Renal cortical epithelial cell (primary cell): ENCODE data around the gene ATP4B. TPM values are rescaled to one million over a fixed set of nuclear protein-coding genes. Genes with fewer than 3 reads are reported as not detected.
"Not testable (repeated sequence)": the region's sequence is repeated elsewhere in the genome, so short reads cannot be mapped to it uniquely, and the experiment has no call there.

ENCODE experiments used
- DNase-seq: peaks from one replicate; pipeline ENCODE4 v3.0.0-alpha.2; 2011; ENCODE audit warnings: low read depth
- total RNA-seq: library from RNA; depleted of rRNA; stranded (reverse); fragments of >200 nt; gene quantifications from 2 replicates; pipeline ENCODE4 v1.2.3, GENCODE V29; 2014

ATP4B gene
- total RNA-seq, 1 donor from 2014 or later, result not detected

DNA sequence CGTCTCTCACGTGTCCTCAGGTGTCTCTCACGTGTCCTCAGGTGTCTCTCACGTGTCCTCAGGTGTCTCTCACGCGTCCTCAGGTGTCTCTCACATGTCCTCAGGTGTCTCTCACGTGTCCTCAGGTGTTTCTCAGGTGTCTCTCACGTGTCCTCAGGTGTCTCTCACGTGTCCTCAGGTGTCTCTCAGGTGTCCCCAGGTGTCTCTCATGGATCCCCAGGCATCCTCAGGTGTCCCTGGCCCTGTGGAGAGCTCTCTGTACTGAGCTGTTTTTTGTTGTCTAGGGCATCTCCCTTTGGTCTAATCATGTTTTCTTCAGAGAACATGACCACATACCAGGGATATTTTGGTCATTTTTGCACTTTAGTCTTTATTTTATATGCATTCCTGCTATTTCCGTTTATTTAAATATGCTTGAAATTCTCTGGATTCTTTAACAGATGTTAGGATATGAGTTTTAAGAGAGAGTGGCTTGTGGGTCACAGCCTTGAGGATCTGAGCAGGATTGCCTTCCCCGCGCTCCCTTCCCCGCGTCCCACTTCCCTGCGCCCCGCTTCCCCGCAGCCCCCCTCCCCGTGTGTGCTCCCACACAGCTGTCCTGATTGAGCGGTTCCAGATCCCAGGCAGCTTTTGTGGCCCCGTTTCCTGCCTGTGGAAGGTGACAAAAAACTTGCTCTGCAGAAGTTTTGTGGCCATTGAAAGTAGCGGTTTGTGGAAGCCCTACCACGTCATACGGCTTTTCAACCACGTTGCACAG lies 31.9 kb downstream of the ATP4B start:
- no peak for DNase-seq

DNA sequence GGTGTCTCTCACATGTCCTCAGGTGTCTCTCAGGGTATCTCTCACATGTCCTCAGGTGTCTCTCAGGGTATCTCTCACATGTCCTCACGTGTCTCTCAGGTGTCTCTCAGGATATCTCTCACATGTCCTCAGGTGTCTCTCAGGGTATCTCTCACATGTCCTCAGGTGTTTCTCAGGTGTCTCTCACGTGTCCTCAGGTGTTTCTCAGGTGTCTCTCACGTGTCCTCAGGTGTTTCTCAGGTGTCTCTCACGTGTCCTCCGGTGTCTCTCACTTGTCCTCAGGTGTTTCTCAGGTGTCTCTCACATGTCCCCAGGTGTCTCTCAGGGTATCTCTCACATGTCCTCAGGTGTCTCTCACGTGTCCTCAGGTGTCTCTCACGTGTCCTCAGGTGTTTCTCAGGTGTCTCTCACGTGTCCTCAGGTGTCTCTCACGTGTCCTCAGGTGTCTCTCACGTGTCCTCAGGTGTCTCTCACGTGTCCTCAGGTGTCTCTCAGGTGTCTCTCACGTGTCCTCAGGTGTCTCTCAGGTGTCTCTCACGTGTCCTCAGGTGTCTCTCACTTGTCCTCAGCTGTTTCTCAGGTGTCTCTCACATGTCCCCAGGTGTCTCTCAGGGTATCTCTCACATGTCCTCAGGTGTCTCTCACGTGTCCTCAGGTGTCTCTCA lies 33.2 kb downstream of the ATP4B start:
- not testable (repeated sequence) for DNase-seq

DNA sequence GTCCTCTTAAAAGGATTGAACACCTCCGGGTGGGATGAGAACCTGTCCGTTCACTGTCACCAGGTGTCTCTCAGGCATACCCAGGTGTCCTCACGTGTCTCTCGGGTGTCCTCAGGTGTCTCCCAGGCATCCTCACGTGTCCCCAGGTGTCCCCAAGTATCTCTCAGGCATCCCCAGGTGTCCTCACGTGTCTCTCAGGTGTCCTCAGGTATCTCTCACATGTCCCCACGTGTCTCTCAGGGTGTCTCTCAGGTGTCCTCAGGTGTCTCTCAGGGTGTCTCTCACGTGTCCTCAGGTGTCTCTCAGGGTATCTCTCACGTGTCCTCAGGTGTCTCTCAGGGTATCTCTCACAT lies 33.8 kb downstream of the ATP4B start:
- DNase-seq, result no peak

DNA sequence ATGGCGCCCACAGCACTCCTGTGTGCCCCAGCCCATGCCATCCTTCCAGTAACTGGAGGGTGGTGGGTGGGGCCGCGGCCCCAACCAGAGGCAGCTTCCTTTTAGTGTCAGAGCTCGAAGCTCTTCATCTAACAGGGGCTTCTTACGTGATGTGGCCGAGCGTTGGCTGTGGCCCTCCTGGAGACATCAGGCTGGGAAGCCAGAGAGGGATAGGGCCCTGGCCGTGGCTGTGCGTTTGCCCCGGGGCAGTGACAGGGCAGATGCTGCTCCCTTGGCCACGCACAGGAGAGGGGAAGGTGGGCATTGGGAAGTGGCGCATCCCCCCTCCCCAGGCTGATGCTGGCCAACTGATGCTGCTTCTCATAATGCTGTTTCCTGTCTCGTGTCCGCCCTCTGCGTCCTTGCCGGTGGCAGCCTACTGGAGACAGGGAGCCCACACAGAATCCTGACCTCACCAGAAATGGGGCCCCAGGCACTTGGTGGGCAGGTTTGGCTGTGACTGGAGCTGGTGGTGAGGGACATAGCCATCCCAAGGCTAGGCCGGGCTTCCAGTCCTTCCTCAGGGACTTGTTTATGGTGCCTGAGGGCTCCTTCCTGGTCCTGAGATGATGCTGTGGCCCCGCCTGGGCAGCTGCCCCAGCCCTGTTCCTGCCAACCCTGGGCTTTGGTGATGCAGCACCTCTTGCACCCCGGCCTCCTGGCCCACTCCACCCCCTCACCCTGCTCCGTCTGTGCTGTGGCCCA lies 34.3 kb downstream of the ATP4B start:
- no peak for DNase-seq

DNA sequence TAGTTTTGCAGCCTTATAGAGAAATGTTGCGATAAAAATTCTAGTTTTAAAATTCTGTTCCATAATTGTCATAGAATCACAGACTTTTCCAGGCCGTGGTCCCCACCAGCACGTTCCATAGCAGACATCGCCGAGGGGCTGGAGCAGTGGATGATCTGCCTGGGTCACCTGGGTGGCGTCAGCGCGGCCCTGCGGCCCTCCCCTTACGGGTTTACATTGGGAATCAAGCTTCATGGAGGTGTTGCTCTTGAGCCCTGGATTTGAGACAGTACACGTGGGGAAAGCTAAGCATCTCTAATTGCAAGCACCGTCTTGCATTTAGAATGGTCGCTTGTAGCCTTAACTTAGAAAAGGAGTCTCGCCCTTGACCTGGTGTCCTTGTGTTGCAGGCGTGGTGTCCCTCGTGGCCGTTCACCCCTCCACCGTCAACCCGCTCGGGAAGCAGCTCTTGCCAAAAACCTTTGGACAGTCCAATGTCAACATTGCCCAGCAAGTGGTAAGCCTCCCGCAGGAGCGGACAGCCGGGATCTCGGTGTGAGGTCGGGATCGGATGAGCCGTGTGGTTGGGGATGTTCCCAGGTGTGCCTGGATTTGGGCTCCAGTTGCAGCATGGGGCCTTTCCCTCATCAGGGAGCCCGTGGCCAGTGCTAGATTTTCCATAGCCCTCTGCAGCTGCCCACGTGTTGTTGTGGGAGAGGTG lies 35.1 kb downstream of the ATP4B start:
- no peak for DNase-seq

DNA sequence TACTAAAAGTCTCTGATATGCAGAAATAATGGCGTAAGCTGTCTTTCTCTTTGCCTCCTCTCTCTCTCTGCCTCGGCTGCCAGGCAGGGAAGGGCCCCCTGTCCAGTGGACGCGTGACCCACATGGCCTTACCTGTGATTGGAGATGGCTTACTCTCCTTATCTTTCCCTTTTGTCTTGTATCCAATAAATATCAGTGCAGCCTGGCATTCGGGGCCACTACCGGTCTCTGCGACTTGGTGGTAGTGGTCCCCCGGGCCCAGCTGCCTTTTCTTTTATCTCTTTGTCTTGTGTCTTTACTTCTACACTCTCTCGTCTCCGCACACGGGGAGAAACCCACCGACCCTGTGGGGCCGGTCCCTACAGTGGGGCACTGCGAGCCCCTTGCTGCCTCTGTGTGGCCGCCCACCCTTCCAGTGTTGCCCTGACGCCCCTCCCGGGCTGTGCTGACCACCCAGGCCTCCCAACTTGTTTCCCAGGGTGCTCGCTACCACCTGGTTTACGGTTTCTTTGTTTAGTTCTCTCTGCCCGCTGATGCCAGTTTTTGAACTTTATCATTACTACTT lies 35.9 kb downstream of the ATP4B start:
- not testable (repeated sequence) for DNase-seq

DNA sequence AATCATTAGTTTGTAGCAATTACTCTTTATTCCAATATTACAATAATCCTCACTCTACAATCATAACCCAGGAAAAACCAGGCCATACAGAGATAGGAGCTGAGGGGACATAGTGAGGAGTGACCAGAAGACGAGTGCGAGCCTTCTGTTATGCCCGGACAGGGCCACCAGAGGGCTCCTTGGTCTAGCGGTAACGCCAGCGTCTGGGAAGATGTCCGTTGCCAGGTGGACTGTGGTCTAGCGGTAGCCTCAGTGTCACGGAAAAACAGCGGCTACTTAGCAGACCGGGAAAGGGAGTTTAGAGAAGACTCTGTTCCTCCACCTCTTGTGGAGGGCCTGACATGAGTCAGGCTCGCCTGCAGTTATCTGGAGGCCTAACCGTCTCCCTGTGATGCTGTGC lies 36.5 kb downstream of the ATP4B start:
- DNase-seq, result peak; percentile 21

DNA sequence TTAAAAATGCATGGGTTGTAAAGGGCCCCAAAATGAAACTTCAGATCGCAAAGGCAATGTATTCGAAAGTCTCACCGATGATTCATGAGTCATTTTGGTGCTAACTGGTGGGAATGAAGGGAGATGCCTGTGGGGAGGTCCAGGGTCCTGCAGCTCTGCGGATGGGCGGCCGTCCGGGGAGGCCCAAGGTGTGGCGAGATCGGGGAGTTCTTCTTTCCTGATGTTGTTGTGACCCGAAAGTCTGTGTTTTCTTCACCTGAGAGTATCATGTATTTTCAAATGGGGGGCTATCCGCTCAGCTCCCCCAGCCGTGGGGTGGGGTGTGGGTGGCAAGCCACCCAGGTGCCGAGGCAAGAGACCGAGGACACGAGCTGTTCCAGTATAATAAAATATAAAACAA lies 37.0 kb downstream of the ATP4B start:
- DNase-seq, result no peak

DNA sequence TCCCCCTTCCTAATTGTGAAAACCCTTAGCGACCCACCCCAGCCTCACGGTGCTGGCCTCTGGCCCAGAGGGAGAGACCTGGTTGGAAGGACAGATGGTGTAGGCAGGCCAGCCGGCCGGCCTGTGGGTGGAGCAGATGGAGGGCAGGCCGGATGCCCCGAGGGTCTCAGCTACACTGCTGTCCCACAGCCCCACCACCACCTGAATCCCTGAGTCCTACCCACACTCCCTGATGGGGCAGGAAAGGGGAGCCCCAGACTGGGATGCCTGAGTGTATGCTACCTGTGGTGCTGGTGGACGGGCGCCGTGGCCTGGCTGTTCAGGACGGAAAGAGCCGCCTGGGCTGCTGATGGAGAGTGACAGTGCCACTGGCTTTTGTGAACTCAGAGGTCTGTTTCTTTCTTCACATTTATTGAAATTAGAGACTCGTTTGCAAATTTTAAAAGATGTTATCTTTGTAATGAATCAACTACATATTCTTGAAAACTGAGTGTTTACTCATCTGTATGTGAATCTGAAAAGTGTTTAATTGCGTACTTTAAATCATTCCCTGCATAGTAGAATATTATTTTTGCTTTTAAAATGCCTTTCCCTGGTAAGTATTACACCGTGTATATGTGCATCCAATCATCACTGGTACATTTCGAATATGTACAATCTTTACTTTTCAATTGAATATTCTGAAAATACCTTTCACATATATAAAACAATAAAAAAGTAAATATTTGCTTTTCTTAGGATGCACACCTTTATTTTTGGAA lies 37.8 kb downstream of the ATP4B start:
- no peak for DNase-seq

DNA sequence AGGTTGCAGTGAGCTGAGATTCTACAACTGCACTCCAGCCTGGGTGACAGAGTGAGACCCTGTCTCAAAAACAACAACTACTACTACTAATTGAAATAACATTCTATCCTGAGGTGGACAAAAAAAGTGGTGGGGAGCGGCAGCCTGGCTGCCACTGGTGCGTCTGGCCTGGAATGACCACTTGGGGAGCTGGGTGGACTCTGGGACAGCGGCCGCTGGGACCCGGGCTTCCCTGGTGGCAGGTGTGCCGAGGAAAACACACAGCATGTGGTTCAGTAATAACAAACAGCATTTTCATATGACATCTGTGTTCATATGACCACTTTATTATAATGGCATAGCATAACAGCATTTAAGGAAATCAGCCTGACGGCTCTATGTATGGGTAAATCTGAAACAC lies 39.5 kb downstream of the ATP4B start:
- DNase-seq, result no peak

DNA sequence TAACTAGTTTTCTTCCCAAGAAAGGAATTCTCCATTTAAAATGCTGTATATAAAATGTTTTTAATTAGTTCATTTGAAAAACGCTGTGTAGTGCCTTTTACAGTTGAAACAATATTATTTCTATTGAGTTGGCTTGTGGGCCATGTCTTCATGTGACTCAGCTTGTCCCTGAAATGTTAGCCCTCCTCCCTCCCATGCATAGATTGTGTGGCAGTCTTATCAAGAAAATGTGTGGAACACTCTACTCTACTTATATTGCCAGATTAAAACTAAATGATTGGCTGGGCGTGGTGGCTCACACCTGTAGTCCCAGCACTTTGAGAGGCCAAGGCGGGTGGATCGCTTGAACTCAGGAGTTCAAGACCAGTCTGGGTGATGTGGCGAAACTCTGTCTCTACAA lies 40.0 kb downstream of the ATP4B start:
- no peak for DNase-seq

DNA sequence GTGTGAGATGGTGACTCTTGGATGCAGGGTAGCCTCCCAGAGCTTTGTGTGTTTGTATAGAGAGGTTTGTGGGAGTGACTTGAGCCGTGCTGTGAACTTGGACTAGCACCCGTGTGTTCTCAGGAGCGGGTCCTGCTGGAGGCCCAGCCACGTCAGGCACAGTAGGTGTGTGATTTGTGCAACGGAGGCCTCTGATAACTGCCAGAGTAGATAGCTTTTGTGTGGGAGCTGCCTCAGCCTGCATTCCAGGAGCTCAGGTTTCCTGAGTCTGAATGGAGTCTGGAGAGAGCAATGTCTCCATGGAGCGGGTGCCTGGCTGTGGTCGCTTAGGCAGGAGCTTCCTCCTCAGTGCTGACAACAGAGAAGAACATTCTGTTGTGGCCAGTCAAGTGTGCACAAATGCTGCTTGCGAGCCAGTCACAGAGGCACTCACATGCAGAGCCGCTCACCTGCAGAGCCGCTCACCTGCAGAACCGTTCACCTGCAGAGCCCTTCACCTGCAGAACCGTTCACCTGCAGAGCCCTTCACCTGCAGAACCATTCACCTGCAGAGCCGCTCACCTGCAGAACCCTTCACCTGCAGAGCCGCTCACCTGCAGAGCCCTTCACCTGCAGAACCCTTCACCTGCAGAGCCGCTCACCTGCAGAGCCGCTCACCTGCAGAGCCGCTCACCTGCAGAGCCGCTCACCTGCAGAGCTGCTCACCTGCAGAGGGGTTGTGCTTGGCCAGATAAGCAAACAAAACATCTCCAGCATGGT lies 40.8 kb downstream of the ATP4B start:
- DNase-seq, result peak; percentile 30

DNA sequence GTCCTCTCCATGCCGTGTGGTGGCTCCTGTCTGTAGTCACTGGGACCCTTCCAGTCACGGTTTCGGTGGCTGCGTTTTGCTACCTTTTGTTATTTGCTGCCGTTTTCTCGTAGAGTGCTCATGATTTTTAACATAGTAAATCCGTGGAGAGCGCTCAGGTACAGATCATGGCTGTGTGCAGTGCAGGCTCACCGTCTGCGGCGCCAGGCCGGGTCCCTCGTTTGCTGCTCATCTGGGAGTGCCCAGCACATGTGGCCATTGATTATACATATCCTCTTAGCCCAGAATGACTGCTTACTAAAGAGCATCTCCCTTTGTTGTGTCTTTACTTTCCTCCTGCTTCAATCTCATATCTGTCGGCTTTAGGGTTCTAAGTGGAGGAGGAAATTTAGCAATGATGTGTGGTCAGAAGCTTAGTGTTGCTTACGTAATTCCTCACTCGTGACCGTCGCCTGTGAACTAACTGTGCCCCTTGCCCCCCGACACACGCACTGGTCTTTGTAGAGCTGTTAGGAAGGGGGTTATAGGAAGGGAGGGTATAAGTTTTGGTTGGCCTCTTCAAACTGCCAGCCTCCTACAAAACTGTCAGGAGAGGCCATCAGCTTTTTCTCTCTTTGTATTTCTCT lies 41.6 kb downstream of the ATP4B start:
- DNase-seq, result peak; percentile 5

DNA sequence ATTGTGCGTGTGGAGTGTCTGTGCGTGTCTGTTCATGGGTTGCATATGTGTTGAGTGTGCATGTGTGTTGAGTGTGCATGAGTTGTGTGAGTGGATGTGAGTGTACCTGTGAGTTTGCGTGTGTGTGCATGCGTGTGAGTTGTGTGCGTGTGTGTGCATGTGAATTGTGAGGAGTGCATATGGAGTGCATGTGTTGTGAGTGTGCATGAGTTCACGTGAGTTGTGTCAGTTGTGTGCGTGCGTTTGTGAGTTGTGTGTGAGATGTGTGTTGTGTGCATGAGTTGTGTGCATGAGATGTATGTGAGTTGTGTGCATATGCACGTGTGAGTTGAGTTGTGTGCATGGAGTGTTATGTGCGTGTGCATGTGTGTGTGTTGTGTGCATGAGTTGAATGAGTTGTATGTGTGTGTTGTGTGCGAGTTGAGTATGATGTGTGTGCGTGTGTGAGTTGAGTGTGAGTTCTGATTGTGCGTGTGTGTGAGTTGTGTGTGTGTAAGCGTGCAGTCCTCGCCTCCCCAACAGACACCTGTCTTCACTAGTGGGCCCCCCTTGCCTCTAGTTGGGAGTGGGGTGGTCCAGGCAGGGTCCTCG lies 44.1 kb downstream of the ATP4B start:
- DNase-seq, result no peak

DNA sequence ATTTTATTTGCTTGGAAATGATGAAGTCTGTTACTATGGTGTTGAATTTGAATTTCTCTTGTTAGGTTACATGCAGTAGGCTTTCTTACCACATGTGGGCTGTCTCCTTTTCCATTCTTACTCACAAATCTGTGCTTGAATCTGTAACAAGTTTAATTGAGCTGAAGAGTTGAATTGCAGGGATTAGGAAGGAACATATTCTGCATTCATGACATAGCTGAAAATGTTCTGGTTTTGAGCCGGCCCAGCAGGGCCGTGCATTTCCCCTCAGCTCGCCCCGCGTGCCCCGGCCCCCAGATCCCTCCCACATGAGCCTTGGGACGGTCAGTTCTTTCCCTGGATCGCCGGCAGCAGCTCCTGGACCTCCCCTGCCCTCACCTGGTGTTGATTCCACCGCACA lies 45.4 kb downstream of the ATP4B start:
- DNase-seq, result no peak

DNA sequence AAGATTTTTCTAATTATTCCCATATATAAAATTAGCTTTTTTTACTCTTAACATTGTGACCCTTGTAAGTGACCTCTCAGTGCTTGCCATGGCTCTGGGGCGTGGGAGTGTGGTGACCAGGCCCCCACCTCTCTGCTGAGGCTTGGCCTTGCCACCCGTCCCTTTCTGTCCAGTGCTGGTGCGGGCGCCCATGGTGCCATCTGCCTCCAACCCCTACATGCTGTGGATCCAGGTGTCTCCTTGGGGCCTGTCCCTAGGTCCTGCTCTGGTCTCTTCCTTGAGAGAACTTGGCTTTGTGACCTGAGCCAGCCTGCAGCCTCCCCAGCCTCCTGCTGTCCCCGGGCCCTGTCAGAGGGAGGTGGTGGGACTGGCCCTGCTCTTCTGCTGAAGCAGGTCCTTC lies 46.0 kb downstream of the ATP4B start:
- no peak for DNase-seq

DNA sequence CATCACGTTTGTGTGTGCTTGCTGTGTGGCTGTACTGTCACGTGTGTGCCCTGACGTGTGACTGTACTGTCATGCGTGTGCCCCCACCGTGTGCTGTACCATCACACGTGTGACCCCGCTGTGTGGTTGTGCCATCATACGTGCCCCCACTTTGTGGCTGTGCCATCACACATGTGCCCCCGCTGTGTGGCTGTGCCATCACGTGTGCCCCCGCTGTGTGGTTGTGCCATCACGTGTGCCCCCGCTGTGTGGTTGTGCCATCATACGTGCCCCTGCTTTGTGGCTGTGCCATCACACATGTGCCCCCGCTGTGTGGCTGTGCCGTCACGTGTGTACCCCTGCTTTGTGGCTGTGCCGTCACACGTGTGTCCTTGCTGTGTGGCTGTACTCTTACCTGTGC lies 47.7 kb downstream of the ATP4B start:
- DNase-seq, result no peak

DNA sequence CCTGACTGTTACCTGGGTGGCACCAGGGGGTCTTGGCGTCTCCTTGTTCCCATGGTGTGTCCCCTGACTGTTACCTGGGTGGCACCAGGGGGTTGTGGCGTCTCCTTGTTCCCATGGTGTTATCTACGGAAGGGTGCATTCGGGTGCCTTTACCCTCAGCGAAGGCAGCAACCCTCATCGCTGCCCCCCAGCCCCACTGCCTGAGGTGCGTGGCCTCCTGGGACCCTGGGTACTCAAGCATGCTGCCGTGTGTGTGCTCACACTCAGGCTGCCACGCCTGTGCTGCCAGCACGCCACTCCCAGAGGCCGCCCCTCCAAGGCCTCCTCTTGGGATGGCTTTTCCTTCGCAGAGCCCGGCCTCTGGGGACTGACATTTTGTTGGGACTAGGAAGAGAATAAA lies 48.4 kb downstream of the ATP4B start:
- no peak for DNase-seq

DNA sequence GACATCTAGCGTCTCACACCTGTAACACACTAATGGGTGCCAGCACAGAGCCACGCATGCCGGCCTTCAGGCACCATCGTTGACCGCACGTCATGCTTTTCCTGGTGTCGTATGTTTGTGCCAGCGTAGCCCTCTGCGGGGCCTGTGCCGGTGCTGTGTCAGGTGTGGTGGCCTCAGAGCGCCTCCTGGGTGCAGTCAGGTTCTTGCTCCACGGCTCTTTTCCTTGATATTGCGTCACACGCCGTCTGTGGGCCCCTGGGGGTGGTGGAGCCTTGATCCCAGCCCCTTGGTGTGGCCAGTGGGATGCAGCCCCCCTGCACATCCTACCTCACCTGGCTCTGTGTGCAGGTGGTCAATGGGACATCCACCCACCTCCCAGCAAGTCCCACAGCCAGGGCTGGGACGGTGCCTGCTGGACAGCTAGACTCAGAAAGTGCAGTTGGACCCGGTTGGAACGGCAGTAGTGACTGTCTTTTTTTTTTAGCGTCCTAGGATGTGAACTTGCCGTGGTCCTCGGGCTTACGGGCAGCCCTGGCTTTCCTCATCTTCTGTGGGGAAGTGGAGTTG lies 48.9 kb downstream of the ATP4B start:
- DNase-seq, result no peak
